B cell (primary cell): ENCODE data around the gene DNAJB8. TPM values are rescaled to one million over a fixed set of nuclear protein-coding genes. Genes with fewer than 3 reads are reported as not detected.

Source experiments
- ATAC-seq: fragments of 200-7000 bp; cut with Tn5 transposase; one replicate; pipeline ENCODE4 v1.10.0; 2021; ENCODE audit warnings: low read depth, mild to moderate bottlenecking, moderate number of reproducible peaks, moderate library complexity
- CTCF ChIA-PET: fragments of 350-600 bp; sonication (Branson Sonifier 250); formaldehyde crosslinking; loops from one replicate; lab custom pipeline; 2021; ENCODE audit warnings: antibody characterized with exemption, inconsistent platforms; lab: Charles Lee
- POLR2A ChIA-PET: fragments of 350-600 bp; sonication (Branson Sonifier 250); formaldehyde crosslinking; loops from one replicate; lab custom pipeline; 2021; ENCODE audit warnings: antibody characterized with exemption; lab: Charles Lee
- DNase-seq: peaks from one replicate; pipeline ENCODE4 v3.0.0; 2013
- H2AFZ ChIP-seq: 2 replicates; pipeline ENCODE4 v1.6.1; 2012; ENCODE audit warnings: mild to moderate bottlenecking, low read depth, low read length; ENCODE audit not compliant: insufficient read depth, poor library complexity, severe bottlenecking
- H3K27ac ChIP-seq, 2 donors: 1 replicate in 1 of 2; 2 replicates in 1 of 2; pipeline ENCODE4 v1.5.1; 2012 to 2013; ENCODE audit warnings: low read length in 2 of 2, mild to moderate bottlenecking in 2 of 2, moderate library complexity in 1 of 2
- H3K27me3 ChIP-seq, 4 experiments: fragments of 200-600 bp in 1 of 4; sonication (generic) in 1 of 4; replicated peaks in 1 of 4; 1 replicate in 2 of 4; 2 replicates in 2 of 4; pipeline versions ENCODE4 v1.6.1 to v1.7.0; 2013 to 2016; ENCODE audit warnings: low read length in 3 of 4, mild to moderate bottlenecking in 2 of 4, mixed read lengths in 1 of 4, moderate library complexity in 1 of 4; ENCODE audit not compliant: insufficient read depth in 4 of 4, control insufficient read depth in 3 of 4; ENCODE audit errors: control extremely low read depth in 1 of 4
- H3K36me3 ChIP-seq, 2 experiments: replicated peaks in 1 of 2; 1 replicate in 1 of 2; 2 replicates in 1 of 2; pipeline versions ENCODE4 v1.6.1 to v1.7.1; 2013; ENCODE audit warnings: low read length in 1 of 2; ENCODE audit not compliant: insufficient read depth in 2 of 2, control insufficient read depth in 1 of 2; ENCODE audit errors: control extremely low read depth in 1 of 2, extremely low read depth in 1 of 2
- H3K4me1 ChIP-seq, 2 donors: fragments of 200-600 bp in 1 of 2; sonication (generic) in 1 of 2; 1 replicate in 1 of 2; 2 replicates in 1 of 2; pipeline versions ENCODE4 v1.5.1 to v1.6.1; 2013 to 2017; ENCODE audit warnings: low read length in 2 of 2; ENCODE audit not compliant: control insufficient read depth in 2 of 2, insufficient read depth in 2 of 2
- H3K4me2 ChIP-seq: replicated peaks from 2 replicates; pipeline ENCODE3; 2012; ENCODE audit warnings: mild to moderate bottlenecking, low read depth, low read length; ENCODE audit not compliant: poor library complexity, severe bottlenecking
- H3K4me3 ChIP-seq, 5 experiments: fragments of 200-600 bp in 1 of 5; sonication (generic) in 1 of 5; 1 replicate in 3 of 5; 2 replicates in 2 of 5; pipeline versions ENCODE4 v1.5.1 to v1.7.0; 2011 to 2016; ENCODE audit warnings: low read length in 4 of 5, mild to moderate bottlenecking in 4 of 5, low read depth in 2 of 5, control low read depth in 1 of 5, moderate library complexity in 1 of 5; ENCODE audit not compliant: insufficient read depth in 1 of 5; ENCODE audit errors: control extremely low read depth in 1 of 5, extremely low read depth in 1 of 5
- H3K79me2 ChIP-seq: fragments of 200-600 bp; sonication (generic); one replicate; pipeline ENCODE4 v1.6.0; 2016; ENCODE audit warnings: low read length; ENCODE audit not compliant: control insufficient read depth, insufficient read depth
- H3K9ac ChIP-seq: fragments of 200-600 bp; sonication (generic); 2 replicates; pipeline ENCODE4 v1.6.1; 2017; ENCODE audit warnings: mild to moderate bottlenecking, low read length, moderate library complexity
- H3K9me3 ChIP-seq, 3 donors: one replicate each; pipeline versions ENCODE4 v1.6.1 to v1.7.1; 2013; ENCODE audit warnings: low read length in 2 of 3; ENCODE audit not compliant: control insufficient read depth in 2 of 3, insufficient read depth in 1 of 3; ENCODE audit errors: control extremely low read depth in 1 of 3
- H4K20me1 ChIP-seq: 2 replicates; pipeline ENCODE4 v1.6.0; 2012; ENCODE audit warnings: mild to moderate bottlenecking, low read length; ENCODE audit not compliant: insufficient read depth, control insufficient read depth, poor library complexity, severe bottlenecking
- H3K27ac Mint-ChIP-seq: one replicate; pipeline ENCODE4 v1.8.0; 2021; ENCODE audit warnings: mixed read lengths
- H3K27me3 Mint-ChIP-seq: one replicate; pipeline ENCODE4 v1.8.0; 2021; ENCODE audit warnings: mixed read lengths
- H3K4me1 Mint-ChIP-seq: one replicate; pipeline ENCODE4 v1.8.0; 2021; ENCODE audit warnings: mixed read lengths
- H3K4me3 Mint-ChIP-seq: one replicate; pipeline ENCODE4 v1.8.0; 2021; ENCODE audit warnings: mixed read lengths
- H3K9me3 Mint-ChIP-seq: one replicate; pipeline ENCODE4 v1.8.0; 2022; ENCODE audit warnings: mixed read lengths; ENCODE audit not compliant: insufficient read depth
- CTCF ChIP-seq: fragments of 200-600 bp; IDR thresholded peaks from one replicate; pipeline ENCODE4 v1.8.0; 2022; ENCODE audit warnings: antibody characterized with exemption, mild to moderate bottlenecking
- EZH2 ChIP-seq: IDR thresholded peaks from 2 replicates; pipeline ENCODE4 v1.6.1; 2012; ENCODE audit warnings: borderline replicate concordance, low read depth, mild to moderate bottlenecking, moderate library complexity, low read length; ENCODE audit not compliant: insufficient read depth, poor library complexity, severe bottlenecking
- WGBS: methylation state at CpG from one replicate; pipeline ENCODE4 v1.1.5; 2013; ENCODE audit warnings: missing lambda C conversion rate; ENCODE audit not compliant: insufficient coverage; 5-methylcytosine and 5-hydroxymethylcytosine counted together
- intact Hi-C: fragments of 100-400 bp; cut with micrococcal nuclease; formaldehyde crosslinking; loops from one replicate; pipeline ENCODE4 v1.10.0; 2022
- polyA plus RNA-seq: library from polyadenylated mRNA; depleted of rRNA; stranded (reverse); fragments of >200 nt; gene quantifications from 2 replicates; pipeline ENCODE4 v1.2.3, GENCODE V29; 2012
- total RNA-seq, 2 donors: library from RNA; stranded (reverse); fragments of 120-200 nt in 1 of 2; gene quantifications; 1 replicate in 1 of 2; 2 replicates in 1 of 2; pipeline versions ENCODE4 v1.2.3 to v1.2.4, GENCODE V29; 2013 to 2022

The DNAJB8 gene
- total and polyA plus RNA-seq, 2 donors (not counting 1 experiment from before 2014, with no cell fraction given) = not detected

GRCh38 chr3:128461731-128462130 lies 5.0 kb downstream of the DNAJB8 start:
- H3K27me3 ChIP-seq = peaks cover 0 to 3% (median 0%) of the 10 kb centered on the region in 4 experiments
- CTCF ChIA-PET = no interaction called here
- no peak overlapping the region for H3K27ac Mint-ChIP-seq

GRCh38 chr3:128459461-128459820 lies 7.2 kb downstream of the DNAJB8 start:
- peaks cover 22% of the 10 kb centered on the region for H3K27me3 Mint-ChIP-seq
- Histone ChIP-seq H3K4me1 (no peaks in the 10 kb centered on the region), H3K9ac (no peak overlapping the region), H3K4me2 (no peak overlapping the region), H3K9me3 (peaks cover 0 to 3% (median 0%) of the 10 kb centered on the region in 3 donors), H3K27me3 (peaks cover 0 to 3% (median 0%) of the 10 kb centered on the region in 4 experiments), H3K36me3 (no peaks in the 10 kb centered on the region), H2AFZ (no peak overlapping the region), H3K27ac (no peak overlapping the region), H3K79me2 (no peaks in the 10 kb centered on the region), H3K4me3 (no peak overlapping the region), H4K20me1 (no peaks in the 10 kb centered on the region)
- 92% methylated on average over 9 of the region's 9 CpGs for WGBS
- TF ChIP-seq CTCF = no peak
- no peak for TF ChIP-seq EZH2
- no peak overlapping the region for H3K27ac Mint-ChIP-seq
- H3K4me1 Mint-ChIP-seq = no peaks in the 10 kb centered on the region
- ChIA-PET CTCF (no interaction called here), POLR2A (no interaction called here)
- intact Hi-C loops = no loop called here
- no peaks in the 10 kb centered on the region for H3K9me3 Mint-ChIP-seq
- no peak for ATAC-seq
- DNase-seq = no peak
- no peak overlapping the region for H3K4me3 Mint-ChIP-seq

More at GRCh38 chr3:128461731-128462130, 5.0 kb downstream of the DNAJB8 start:
- Histone ChIP-seq H3K4me2 (no peak overlapping the region), H4K20me1 (no peaks in the 10 kb centered on the region), H3K4me3 (no peak overlapping the region), H3K27ac (no peak overlapping the region), H3K9ac (no peak overlapping the region), H2AFZ (no peak overlapping the region), H3K4me1 (no peaks in the 10 kb centered on the region), H3K79me2 (no peaks in the 10 kb centered on the region), H3K36me3 (no peaks in the 10 kb centered on the region), H3K9me3 (no peaks in the 10 kb centered on the region)
- 84% methylated on average over 12 of the region's 12 CpGs for WGBS
- Mint-ChIP-seq H3K9me3 (no peaks in the 10 kb centered on the region), H3K27me3 (peaks cover 19% of the 10 kb centered on the region), H3K4me1 (no peaks in the 10 kb centered on the region), H3K4me3 (no peak overlapping the region)
- POLR2A ChIA-PET = no interaction called here
- ATAC-seq = no peak
- intact Hi-C loops = no loop called here
- TF ChIP-seq CTCF (no peak), EZH2 (no peak)
- no peak for DNase-seq
